ENCODE results near the gene PTPRM. TPM values are rescaled to one million over a fixed set of nuclear protein-coding genes. Genes with fewer than 3 reads are reported as not detected.

Gene PTPRM
- total RNA-seq, 1 experiment from 2014 or later: 11.1 TPM

GRCh38 chr18:8381821-8382459 lies 814.8 kb downstream of the PTPRM start:
- H3K27ac Mint-ChIP-seq: no peak overlapping the region
- no peak for ATAC-seq
- no peak overlapping the region for H3K4me3 Mint-ChIP-seq
- POLR2A ChIA-PET: no interaction called here
- no peaks in the 10 kb centered on the region for H3K27me3 Mint-ChIP-seq (ENCODE audit: low read depth)
- H3K4me1 Mint-ChIP-seq: peaks cover 28% of the 10 kb centered on the region
- CTCF ChIA-PET: no interaction called here
- TF ChIP-seq OVOL2 (CRISPR knock-in tag; IDR thresholded peaks at IDR 0.05; ENCODE audit: borderline replicate concordance) (no peak), ELF4 (CRISPR knock-in tag; IDR thresholded peaks at IDR 0.05; ENCODE audit: low read depth) (no peak), CREB1 (CRISPR knock-in tag; IDR thresholded peaks at IDR 0.05) (no peak), PREB (CRISPR knock-in tag; IDR thresholded peaks at IDR 0.05; ENCODE audit: borderline replicate concordance) (no peak), E2F1 (CRISPR knock-in tag; IDR thresholded peaks at IDR 0.05) (no peak), ZSCAN18 (CRISPR knock-in tag; IDR thresholded peaks at IDR 0.05) (no peak)
- no peaks in the 10 kb centered on the region for H3K9me3 Mint-ChIP-seq
- H3K36me3 Mint-ChIP-seq: no peaks in the 10 kb centered on the region
- no peak for DNase-seq (ENCODE audit: low spot score)

GRCh38 chr18:8385400-8385799 lies 818.3 kb downstream of the PTPRM start:
- Mint-ChIP-seq H3K36me3 (peaks cover 3% of the 10 kb centered on the region; the same call in 1 of the 2 replicates), H3K9me3 (no peaks in the 10 kb centered on the region), H3K4me1 (peaks cover 39% of the 10 kb centered on the region), H3K4me3 (no peak overlapping the region), H3K27ac (0 out of 2 replicates have a peak overlapping the region, but pooled peaks have one; percentile 1), H3K27me3 (ENCODE audit: low read depth) (no peaks in the 10 kb centered on the region)
- ATAC-seq (no peak), DNase-seq (ENCODE audit: low spot score) (no peak)
- CTCF ChIA-PET: no interaction called here
- no peak for TF ChIP-seq HMGXB4 (CRISPR knock-in tag; IDR thresholded peaks at IDR 0.05)
- no peak for TF ChIP-seq RORB (CRISPR knock-in tag; IDR thresholded peaks at IDR 0.05)
- TF ChIP-seq ZNF425 (CRISPR knock-in tag; conservative IDR thresholded peaks at IDR 0.05): no peak
- TF ChIP-seq GABPB1 (CRISPR knock-in tag; IDR thresholded peaks at IDR 0.05): no peak
- no peak for TF ChIP-seq STAT6 (CRISPR knock-in tag; conservative IDR thresholded peaks at IDR 0.05; ENCODE audit: low read depth)
- TF ChIP-seq ZMAT4 (CRISPR knock-in tag; IDR thresholded peaks at IDR 0.05): no peak
- TF ChIP-seq MYBL2 (CRISPR knock-in tag; IDR thresholded peaks at IDR 0.05): no peak
- TF ChIP-seq ATF6 (CRISPR knock-in tag; IDR thresholded peaks at IDR 0.05): no peak
- no peak for TF ChIP-seq USF1 (CRISPR knock-in tag; IDR thresholded peaks at IDR 0.05)
- no peak for TF ChIP-seq ZNF512 (CRISPR knock-in tag; IDR thresholded peaks at IDR 0.05; ENCODE audit: borderline replicate concordance)
- POLR2A ChIA-PET: no interaction called here
